ENCODE measurements around the gene HPCAL1. TPM values are rescaled to one million over a fixed set of nuclear protein-coding genes. Genes with fewer than 3 reads are reported as not detected.
A peak's percentile ranks its signal among the peaks of the same experiment; 100 is the strongest.

HPCAL1 gene
- total and polyA plus RNA-seq, 2 of the 8 experiments (the other 6 are each of a cell fraction or from before 2014, with no cell fraction given): 5.8 to 8.6 TPM

- TF ChIP-seq E2F6 (IDR thresholded peaks at IDR 0.05) (peak; percentile 50), NANOG (IDR thresholded peaks at IDR 0.05; ENCODE audit: insufficient read depth, low read depth, low read length, poor library complexity, severe bottlenecking) (no peak), ASH2L (IDR thresholded peaks at IDR 0.05; ENCODE audit: low read length) (no peak), NRF1 (IDR thresholded peaks at IDR 0.05; ENCODE audit: low read depth, low read length) (no peak), MAX (IDR thresholded peaks at IDR 0.05) (peak; percentile 49; the same call in 1 of the 2 replicates), SIRT6 (IDR thresholded peaks at IDR 0.05; ENCODE audit: low read length) (no peak), ATF2 (IDR thresholded peaks at IDR 0.05; ENCODE audit: low read length) (no peak), HDAC6 (IDR thresholded peaks at IDR 0.05; ENCODE audit: low read depth, low read length) (no peak), YY1 (IDR thresholded peaks at IDR 0.05; ENCODE audit: low read depth, low read length) (0 out of 2 replicates have a peak, but pooled peaks have one; percentile 41), KDM4A (IDR thresholded peaks at IDR 0.05; ENCODE audit: low read depth, low read length, severe bottlenecking) (no peak)
- TF ChIP-seq, protein P1, sequence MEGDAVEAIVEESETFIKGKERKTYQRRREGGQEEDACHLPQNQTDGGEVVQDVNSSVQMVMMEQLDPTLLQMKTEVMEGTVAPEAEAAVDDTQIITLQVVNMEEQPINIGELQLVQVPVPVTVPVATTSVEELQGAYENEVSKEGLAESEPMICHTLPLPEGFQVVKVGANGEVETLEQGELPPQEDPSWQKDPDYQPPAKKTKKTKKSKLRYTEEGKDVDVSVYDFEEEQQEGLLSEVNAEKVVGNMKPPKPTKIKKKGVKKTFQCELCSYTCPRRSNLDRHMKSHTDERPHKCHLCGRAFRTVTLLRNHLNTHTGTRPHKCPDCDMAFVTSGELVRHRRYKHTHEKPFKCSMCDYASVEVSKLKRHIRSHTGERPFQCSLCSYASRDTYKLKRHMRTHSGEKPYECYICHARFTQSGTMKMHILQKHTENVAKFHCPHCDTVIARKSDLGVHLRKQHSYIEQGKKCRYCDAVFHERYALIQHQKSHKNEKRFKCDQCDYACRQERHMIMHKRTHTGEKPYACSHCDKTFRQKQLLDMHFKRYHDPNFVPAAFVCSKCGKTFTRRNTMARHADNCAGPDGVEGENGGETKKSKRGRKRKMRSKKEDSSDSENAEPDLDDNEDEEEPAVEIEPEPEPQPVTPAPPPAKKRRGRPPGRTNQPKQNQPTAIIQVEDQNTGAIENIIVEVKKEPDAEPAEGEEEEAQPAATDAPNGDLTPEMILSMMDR (IDR thresholded peaks at IDR 0.05; ENCODE audit: control extremely low read depth in 1 of 3, insufficient read depth in 1 of 3, low read depth in 1 of 3, low read length in 3 of 3): peak in 2 of 3 experiments; percentile 88 to 96; a peak in 3 of 4 replicates
These were observed 132.4 kb downstream of the HPCAL1 start (continued) for GRCh38 chr2:10434886-10435819.
